ENCODE measurements around the gene GATA2.

The GATA2 gene

DNA sequence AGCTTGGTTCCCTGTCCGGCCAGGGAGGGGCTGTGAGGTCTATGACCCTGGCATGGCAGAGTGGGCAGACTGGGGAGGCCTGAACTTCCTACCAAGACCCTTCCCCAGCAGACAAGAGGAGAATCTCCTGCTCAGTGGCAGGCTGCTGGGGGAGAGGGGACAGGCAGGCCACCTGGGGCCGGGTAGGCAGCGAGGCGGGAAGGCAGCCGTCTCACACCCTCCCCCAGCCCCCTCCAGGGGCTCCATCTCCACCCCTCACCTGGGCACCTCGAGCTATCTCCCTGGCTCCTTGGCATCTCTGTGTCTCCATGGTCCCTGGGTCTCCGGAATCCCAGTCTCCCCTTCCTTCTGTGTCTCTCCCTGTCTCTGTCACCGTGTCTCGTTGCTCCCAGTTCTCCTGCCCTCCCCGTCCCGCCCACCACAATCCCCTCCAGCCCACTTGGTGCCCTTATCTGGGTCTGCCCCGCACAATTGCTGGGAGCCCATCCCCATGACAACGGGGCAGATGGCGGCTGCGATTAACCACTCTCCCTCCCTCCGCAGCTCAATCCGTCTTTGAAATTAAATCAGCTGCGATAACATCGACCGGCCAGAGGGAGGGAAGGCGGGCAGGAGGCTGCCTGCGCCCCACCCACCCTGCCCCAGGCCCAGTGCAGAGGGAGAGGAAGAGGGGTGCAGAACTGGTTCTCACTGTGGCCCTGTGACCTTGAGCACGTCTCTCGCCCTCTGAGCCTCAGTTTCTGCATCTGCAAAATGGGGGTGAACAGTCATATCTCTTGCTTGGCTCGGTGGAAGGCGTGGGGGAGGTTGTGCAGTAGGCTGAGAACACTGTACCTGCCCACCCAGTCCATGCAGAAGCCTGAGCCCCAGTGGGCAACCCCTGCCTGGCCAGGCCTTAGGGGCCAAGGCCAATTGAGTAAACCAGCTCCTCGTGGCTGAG, 36.0 kb downstream of the GATA2 start:
- DNase-seq (ENCODE audit: low read depth in 1 of 2, low spot score in 1 of 2) = no peak

DNA sequence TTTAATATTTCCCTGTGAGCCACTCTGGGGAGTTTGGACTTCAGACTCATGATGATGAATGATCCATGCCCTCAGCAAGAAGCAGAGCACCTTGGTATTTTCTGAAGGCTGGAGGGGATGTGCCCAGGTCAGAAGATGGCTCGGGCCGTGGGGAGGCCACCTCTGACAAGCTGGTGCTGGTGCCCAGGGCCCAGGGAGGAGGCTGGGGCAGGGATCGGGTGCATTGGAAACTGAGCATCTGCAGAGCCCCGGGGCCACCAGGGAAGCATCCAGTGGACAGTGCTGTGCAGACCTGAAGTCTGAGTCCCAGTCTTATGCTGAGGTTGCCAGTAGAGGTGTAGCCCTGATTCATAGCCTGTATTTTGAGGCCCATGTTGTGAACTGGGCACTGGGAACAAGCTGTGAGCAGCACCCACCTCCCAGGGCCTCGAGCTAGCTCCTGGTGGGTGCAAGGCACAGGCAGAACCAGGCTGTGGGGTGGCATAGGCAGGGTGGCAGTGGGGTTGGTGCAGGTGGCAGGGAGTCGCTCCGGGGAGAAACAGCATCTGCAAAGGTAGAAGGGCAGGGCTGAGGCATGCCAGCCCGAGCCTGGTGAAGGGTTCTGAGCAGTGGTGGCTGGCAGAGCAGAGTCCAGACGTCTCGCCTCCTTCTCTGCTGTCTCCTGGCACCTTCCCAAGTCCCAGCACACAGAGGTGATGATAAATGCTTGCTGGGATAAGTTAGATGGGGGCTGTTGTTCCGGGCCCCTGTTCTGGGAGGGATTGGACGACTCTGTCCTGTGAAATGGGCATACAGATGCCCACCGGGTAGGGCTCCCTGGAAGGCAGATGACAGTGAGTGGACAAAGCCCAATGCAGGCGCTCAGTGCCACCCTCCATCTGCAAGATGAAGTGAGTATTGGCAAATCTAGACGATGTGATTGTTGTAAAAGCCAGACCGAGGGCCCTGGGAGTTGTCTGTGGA, 36.9 kb downstream of the GATA2 start:
- DNase-seq (ENCODE audit: low read depth in 1 of 2, low spot score in 1 of 2) = no peak

DNA sequence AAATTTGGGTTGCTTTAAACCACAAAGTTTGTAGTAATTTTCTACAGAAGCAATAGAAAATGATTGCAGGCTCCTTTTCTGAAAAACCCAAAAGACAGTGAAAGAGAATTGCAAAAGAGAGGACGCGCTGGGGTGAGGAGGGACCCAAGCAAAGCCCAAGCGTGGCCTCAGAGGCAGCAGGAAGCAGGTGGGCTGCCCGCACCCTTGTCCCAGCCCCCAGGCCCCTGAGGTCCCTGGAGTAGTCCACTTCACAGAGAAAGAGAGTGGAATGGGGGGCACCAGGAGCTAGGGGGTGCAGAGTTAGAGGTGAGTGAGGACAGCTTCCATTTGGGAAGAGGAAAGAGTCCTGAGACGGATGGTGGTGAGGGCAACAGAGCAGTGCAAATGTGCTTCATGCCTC, 37.9 kb downstream of the GATA2 start:
- DNase-seq (ENCODE audit: low read depth in 1 of 2, low spot score in 1 of 2) = no peak

DNA sequence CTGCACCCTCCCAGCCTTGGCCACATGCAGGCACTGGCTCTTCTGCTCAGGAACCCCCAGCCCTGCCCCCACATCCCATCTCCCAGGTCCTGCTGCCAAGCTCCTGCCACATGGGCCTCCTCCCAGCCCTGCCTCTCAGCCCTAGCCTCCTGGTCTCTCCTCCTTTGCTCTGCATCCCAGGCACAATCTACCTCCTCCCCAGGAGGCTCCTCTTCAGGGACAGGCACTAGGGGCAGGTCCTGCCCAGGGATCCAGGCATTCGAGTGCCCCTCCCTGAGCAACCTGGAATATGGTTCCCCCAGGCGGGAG, 38.7 kb downstream of the GATA2 start:
- no peak for DNase-seq (ENCODE audit: low read depth in 1 of 2, low spot score in 1 of 2)

DNA sequence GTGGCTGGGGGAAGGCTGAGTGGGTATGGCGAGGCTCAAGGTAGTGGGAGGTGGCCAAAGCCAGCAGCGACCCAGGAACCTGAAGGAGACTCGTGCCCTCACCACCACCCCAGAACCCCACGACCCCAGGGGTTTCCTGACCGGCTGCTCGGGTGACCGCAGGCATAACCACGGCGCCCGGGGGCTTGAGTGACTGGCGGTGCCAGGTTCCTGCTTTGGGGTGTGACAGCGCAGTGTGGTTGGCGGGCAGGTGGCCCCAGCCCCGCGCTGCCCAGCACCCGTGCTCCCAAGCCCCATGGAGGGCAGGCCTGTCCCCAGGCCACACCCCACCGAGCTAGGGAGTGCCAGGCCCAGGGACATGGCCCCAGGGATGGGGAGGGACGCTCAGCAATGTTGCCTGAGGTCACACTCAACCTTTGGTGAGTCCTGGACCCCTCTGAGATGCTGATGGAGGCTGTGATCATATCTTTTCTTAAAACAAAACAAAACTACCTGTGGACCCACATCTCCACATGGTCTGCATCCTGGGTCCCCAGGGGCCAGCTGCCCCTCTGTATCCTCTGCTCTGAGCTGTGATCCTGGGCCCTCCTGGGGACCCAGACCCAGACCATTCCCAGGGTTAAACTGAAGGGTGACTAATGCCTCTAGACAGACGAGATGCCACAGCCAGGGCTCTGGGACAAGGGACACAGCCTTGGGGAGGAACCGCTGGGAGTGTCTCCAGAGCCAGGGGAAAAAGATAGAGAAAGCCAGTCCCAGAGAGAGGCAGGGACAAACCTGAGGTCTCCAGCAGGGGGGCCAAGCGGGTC, 39.3 kb downstream of the GATA2 start:
- no peak for DNase-seq (ENCODE audit: low read depth in 1 of 2, low spot score in 1 of 2)

DNA sequence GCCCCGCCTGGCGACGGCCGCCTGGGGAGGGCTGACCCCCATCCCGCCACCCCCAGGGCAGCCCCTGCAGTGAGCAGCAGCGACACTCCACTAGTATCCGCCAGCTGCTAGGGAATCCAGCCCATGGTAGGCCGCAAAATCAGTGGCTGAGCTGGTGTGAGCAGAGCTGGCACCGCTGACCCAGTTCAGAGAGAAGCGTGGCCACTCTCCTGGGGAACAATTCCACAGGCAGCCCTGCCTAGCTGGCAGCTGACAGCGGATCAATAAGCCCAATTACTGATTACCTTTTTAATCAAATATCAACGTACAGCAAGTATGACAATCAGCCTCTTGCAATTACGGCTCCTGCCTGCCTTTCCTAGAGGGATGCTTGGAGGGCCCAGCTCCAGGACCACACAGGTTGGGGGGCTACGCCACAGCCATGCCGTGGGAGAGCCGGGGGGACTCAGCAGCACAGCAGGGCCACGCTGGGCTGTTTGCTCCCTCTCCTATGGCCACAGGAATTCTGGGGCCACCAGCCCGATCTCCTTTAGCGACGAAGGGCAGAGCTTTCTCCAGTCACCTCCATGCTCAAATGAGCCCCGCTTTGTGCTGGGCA, 40.2 kb downstream of the GATA2 start:
- DNase-seq (ENCODE audit: low read depth in 1 of 2, low spot score in 1 of 2) = no peak

DNA sequence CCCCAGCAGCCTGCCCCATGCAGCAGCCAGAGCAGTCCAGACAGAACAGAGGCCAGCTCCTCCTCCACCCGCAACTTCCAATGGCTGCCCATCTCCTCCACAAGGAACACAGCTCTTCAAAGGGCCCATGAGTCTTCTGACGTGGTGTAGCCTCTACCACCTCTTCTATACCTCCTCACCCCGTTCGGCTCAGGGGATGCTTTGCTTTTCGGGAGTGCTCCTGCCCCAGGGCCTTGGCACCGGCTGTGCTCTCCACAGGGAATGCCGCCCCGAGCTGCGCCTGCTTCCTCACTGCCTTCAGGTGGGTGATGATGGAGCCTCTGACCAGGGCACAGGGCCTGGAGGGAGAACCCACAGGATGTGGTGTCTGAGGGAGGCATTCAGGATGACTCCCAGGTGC, 40.9 kb downstream of the GATA2 start:
- no peak for DNase-seq (ENCODE audit: low read depth in 1 of 2, low spot score in 1 of 2)

DNA sequence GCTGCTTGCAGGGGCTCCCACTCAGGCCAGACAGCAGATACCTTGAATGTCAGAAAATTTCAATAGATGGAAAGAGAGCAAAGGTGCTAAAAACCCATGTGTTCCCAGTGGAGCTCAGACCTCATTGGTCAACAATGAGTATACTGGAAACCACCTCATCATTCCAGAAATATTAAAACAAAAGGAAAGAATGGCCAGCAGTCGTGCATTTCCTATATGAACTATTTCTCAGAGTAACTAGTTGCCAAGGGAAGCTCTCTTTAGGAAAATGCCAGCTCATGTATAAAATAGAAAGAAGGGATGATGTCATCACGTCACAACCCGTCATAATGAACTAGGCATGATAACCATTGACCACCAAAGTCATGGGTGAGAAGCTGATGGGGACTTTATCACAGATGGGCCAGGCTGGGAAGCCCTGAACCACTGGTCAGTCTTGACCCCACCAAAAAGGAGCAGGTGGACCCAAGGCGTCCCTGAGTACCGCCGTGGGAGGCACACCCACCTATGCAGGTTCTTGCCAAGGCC, 43.8 kb downstream of the GATA2 start:
- no peak for DNase-seq (ENCODE audit: low read depth in 1 of 2, low spot score in 1 of 2)

DNA sequence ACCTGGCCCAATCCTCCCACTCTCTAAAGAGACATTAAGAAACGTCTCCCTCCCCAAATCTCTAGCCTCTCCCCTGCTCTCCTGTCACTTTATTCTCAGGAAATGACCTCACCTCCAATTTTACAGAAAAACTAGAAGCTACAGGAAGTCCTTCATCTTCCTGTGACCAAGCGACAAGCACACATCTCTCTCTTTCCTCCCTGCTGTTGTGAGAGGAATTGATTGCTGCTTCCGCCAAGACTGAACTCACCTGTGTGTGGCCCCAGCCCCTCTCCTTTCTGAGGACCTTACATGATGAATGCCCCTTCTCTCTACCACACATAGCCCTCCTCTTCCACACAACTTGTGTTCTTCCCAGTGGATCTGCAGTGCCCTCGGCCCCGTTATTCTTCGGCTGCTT, 44.5 kb downstream of the GATA2 start:
- DNase-seq (ENCODE audit: low read depth in 1 of 2, low spot score in 1 of 2) = no peak

DNA sequence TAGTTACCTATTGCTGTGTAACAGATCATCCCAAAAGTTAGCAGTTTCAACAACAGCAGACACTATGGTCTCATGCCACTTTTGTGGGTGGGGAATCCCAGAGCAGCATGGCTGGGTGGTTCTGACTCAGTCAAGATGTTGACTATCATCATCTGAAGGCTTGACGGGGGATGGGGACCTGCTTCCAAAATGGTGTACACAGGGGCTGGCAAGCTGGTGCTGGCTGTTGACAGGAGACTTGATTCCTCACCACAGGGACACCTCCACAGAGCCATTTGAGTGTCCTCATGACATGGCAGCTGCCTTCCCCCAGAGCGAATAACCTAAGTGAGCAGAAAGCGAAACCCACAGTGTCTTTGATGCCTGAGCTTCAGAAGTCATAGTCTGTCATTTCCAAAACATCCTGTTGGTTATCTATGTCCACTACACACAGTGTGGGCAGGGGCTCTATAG, 45.4 kb downstream of the GATA2 start:
- peak; percentile 14 to 40 for DNase-seq (ENCODE audit: low read depth in 1 of 2, low spot score in 1 of 2)

DNA sequence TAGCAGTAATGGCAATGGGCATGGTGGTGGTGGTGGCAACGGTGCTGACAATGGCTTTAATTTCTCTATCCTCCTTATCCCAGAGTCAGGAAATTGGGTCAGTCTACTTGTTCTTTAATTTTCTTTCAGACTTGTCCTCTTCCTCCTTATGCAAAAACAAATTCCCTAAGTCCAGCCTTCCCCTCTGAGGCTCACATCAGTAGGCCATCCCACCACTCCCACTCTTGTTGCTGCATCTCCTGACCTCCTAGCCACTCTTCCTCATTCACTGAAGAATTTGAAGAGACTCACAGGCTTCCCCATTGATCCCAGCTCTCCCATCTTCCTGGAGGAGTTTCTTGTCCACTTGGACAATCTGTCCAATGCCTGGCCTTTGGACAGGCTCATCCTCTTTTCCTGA, 46.2 kb downstream of the GATA2 start:
- no peak for DNase-seq (ENCODE audit: low read depth in 1 of 2, low spot score in 1 of 2)

DNA sequence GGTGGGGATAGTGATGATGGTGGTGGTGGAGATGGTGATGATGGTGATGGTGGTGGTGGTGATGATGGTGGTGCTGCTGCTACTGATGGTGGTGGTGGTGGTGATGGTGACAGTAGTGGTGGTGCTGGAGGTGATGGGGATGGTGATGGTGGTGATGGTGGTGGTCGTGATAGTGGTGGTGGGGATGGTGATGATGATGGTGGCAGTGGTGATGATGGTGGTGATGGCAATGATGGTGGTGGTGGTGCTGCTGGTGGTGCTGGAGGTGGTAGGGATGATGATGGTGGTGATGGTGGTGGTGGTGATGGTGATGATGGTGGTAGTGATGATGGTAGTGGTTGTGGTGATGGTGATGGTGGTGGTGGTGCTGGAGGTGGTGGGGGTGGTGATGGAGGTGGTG, 47.6 kb downstream of the GATA2 start:
- no peak for DNase-seq (ENCODE audit: low read depth in 1 of 2, low spot score in 1 of 2)

DNA sequence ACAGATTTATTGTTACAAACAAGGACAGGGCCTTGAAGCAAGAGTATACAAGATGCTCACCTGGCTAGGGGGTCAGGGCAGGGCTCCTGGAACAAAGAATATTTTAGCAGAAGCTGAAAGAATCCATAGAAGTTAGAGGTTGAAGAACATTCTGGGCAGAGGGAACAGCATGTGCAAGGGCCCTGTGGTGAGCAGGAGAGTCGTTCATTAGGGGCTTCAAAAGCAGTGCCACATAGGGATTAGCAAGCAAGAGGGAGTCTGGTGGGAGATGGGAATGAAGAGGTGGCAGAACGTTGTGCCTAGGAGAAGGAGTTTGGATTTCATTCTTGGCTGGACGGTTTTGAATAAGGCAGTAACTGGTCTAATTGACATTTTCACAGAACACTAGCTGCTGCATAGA, 49.2 kb downstream of the GATA2 start:
- no peak for DNase-seq (ENCODE audit: low read depth in 1 of 2, low spot score in 1 of 2)

DNA sequence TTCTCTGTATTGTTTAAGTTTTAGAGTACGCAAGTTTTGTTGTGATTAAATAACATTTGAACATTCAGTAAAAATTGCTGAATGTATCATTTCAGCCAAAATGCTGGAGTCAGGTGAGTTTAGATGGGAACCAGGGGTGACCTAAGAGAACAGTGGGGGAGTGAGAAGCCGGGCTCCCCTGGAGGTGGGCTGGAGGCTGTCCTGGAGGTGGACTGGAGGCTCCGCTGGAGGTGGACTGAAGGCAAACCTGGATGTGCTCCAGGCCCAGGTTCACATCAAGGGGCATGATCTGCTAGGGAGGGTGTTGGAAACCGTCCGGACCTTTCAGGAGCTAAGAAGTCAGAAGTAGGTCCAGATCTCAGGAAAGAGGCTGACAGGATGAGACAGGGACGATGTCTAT, 50.1 kb downstream of the GATA2 start:
- no peak for DNase-seq (ENCODE audit: low read depth in 1 of 2, low spot score in 1 of 2)

DNA sequence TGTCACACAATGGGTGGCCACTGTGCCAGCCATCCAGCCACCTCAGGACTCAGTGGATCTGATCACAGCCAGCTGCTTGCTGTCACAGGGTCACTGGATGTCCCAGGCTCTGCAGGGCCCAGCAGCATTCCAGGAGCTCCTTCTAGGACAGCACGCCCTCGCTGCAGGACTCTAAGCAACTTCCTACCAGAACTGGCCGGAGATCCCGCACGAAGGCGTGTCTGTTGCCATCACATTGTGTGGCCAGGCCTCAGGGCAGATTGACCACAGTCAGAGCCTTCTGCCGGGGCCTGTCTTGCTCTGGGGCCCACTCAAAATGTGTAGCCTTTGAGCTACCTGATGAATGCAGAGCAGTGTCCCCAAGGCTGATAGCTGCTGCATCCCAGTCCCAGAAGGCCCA, 50.9 kb downstream of the GATA2 start:
- DNase-seq (ENCODE audit: low read depth in 1 of 2, low spot score in 1 of 2) = no peak

DNA sequence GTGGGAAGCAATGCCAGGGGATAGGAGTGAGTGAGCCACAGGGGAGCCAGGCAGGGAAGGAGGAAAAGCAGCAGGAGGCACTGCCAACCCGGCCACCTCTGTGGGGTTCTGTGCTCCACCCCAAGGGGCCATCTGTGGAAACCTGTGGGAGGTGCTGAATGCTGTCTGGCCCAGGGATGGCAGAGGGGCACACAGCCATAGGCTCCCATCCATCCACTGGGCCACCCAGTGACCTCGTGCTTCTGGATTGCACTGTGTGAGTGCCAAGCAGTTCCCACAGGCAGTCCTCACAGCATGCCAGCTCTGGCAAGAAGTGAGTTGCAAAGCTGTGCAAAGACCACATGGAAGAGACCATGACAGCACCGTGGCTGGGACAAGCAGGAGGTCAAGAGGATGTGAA, 53.8 kb downstream of the GATA2 start:
- DNase-seq (ENCODE audit: low read depth in 1 of 2, low spot score in 1 of 2) = no peak

DNA sequence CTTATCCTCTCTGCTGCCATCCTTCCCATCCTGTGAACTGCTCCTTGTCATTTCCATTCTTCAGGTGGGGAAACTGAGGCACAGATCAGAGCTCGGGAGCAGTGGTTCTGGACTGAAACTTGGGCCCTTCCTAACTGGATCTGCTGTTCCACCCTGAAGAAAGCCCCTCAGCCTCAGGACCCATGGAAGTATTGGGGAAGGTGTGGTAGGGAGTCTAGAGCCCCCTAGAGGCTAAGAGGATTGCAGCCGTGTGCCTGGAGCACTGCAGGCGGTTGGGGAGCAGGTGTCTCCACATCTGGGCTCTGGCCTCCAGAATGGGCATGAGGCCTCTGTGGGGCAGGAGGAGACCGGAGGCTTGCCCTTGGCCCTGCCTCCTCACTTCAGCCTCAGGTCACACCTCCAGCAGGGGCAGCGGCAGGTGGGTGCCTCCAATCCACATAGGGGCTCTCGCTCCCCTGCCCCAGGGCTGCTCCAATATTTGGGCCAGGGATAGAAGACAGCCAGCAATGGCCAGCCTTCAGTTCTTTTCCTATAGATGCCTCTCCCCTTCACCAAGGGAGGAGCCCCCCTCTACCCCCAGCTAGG, 54.4 kb downstream of the GATA2 start:
- DNase-seq (ENCODE audit: low read depth in 1 of 2, low spot score in 1 of 2) = no peak

DNA sequence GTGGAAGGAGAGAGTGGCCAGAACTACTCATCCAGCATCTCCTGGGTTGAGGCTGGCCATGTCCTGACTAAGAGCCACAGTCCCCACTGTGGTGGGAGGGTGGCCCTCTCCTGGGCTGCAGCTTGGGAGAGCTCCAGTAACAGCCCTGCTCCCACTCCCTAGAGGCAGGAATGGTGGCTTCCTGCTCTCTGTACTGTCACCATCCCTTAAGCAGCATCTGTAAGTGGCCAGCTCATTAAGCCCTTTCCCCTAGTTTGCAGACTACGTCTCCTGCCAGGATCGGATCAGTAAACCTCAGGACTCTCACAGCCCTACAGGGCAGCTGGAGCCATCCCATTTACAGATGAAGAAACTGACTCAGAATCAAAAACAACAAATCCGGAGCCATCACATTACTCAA, 56.8 kb downstream of the GATA2 start:
- DNase-seq (ENCODE audit: low read depth in 1 of 2, low spot score in 1 of 2) = no peak

DNA sequence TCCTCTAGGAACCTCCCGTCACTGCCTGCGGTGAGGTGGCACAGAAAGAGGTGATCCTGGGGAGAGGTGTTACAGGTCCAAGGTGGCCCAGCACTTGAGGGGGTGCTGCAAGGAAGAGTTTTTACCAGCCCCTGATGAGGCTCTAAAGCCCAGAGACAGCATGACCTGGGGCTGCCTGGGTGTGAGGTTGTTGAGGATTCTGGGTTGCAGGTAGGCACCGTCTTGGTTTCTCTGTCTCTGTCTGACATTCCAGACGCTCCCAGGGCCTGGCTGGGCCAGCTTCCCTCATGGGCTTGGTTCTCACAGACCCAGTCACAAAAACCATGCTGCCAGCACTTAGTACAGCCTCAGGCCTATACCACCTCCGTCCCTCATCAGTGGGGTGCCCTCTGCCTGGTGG, 57.4 kb downstream of the GATA2 start:
- no peak for DNase-seq (ENCODE audit: low read depth in 1 of 2, low spot score in 1 of 2)

DNA sequence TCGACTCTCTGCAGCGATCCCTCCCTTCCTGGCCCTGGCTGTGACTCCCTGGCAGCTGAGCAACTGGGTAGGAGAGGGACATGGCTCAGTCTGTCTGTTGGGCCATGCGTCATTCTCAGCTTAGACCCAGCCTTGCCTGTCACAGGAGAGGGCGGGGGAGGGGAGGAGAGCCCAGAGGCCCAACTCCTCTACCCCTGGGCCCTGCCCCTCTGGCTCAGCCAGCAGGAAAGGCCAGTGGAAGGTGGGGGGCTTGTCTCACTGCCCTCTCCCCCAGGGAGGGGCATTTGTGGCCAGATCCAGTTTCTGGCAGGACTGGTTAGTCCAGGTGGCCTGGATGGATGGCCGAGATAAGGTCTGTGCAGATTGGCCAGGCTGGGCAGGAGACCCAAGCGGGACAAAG, 57.9 kb downstream of the GATA2 start:
- no peak for DNase-seq (ENCODE audit: low read depth in 1 of 2, low spot score in 1 of 2)

All from activated CD4-positive, alpha-beta T cell treated with anti-CD3 and anti-CD28 coated beads, Interleukin-2, amount 50 U/mL, for 24 hours (primary cell).